Prostate gland (tissue), 2 donors: ENCODE data around the gene COG5.

Source experiments
- POLR2A ChIP-seq: fragments of 450-650 bp; IDR thresholded peaks from one replicate; pipeline ENCODE4 v1.6.1; 2016; ENCODE audit warnings: antibody characterized with exemption, mild to moderate bottlenecking
- POLR2AphosphoS5 ChIP-seq: sonication (generic); formaldehyde crosslinking; IDR thresholded peaks from one replicate; pipeline ENCODE4 v1.6.1; 2017; ENCODE audit warnings: antibody characterized with exemption
- TF ChIP-seq, protein P1 (sequence below), 4 experiments: fragments of 200-600 bp in 2 of 4; fragments of 450-650 bp in 2 of 4; sonication (generic) in 2 of 4; IDR thresholded peaks; 1 replicate in 3 of 4; 2 replicates in 1 of 4; pipeline ENCODE4 v1.5.1; 2016 to 2019; ENCODE audit warnings: antibody characterized with exemption in 4 of 4, mild to moderate bottlenecking in 2 of 4, moderate library complexity in 2 of 4

DNA sequence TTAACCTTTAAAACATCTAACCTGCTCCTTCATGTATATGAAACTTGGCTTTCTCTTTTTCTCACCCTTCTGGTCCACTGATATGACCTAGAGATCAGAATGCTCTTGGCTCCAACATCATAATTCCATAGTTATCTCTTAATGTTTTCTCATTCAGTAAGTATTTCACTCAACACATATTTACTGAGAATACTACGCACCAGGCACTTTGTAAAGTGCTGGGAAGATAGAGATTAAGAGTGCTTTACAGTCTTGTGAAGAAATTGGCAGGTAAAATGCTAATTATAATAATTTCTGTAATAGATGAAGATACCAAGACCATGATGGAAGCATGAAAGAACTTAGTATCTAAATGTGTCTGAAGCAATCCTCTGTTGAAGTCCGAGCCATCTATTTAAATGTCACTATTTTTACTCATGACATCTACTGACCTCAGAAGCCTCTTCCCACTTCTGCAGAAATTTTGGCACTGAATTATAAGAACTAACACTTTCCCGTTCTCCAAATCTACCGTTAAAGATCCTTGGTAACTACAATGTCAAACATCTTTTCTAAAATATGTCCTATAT lies 278.7 kb downstream of the COG5 start:
- TF ChIP-seq, protein P1, sequence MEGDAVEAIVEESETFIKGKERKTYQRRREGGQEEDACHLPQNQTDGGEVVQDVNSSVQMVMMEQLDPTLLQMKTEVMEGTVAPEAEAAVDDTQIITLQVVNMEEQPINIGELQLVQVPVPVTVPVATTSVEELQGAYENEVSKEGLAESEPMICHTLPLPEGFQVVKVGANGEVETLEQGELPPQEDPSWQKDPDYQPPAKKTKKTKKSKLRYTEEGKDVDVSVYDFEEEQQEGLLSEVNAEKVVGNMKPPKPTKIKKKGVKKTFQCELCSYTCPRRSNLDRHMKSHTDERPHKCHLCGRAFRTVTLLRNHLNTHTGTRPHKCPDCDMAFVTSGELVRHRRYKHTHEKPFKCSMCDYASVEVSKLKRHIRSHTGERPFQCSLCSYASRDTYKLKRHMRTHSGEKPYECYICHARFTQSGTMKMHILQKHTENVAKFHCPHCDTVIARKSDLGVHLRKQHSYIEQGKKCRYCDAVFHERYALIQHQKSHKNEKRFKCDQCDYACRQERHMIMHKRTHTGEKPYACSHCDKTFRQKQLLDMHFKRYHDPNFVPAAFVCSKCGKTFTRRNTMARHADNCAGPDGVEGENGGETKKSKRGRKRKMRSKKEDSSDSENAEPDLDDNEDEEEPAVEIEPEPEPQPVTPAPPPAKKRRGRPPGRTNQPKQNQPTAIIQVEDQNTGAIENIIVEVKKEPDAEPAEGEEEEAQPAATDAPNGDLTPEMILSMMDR (IDR thresholded peaks at IDR 0.05): no peak
- TF ChIP-seq POLR2AphosphoS5: no peak
- TF ChIP-seq POLR2A: no peak
